HepG2 (cell line): ENCODE measurements around the gene FAM118B. TPM values are rescaled to one million over a fixed set of nuclear protein-coding genes. Genes with fewer than 3 reads are reported as not detected.
A peak's percentile ranks its signal among the peaks of the same experiment; 100 is the strongest.

ENCODE experiments used
- ATAC-seq: fragments of 200-7000 bp; cut with Tn5 transposase; 3 replicates; pipeline ENCODE4 v1.9.1; 2020; ENCODE audit warnings: mild to moderate bottlenecking, moderate library complexity
- BruUV-seq: library from RNA; stranded (reverse); fragments of 400-500 nt; replicated peaks from 2 replicates; lab custom pipeline; 2021; lab: Mats Ljungman, UMichigan
- CTCF ChIA-PET: fragments of 300-600 bp; formaldehyde crosslinking; extraction: SDS; loops from one replicate; lab custom pipeline; 2021; ENCODE audit warnings: low total read pairs, inconsistent platforms, low intra/inter-chr PET ratio; lab: Yijun Ruan, JAX
- POLR2A ChIA-PET: fragments of 350-600 bp; sonication (Branson Sonifier 250); formaldehyde crosslinking; loops from one replicate; lab custom pipeline; 2020; ENCODE audit warnings: antibody characterized with exemption, inconsistent platforms; lab: Yijun Ruan, JAX
- DNase-seq: peaks from one replicate; pipeline ENCODE4 v3.0.0-alpha.2; 2015; ENCODE audit warnings: low spot score
- FAIRE-seq: peaks from 3 replicates; lab custom pipeline; 2011; peaks lifted over from hg19 to GRCh38; lab: Jason Lieb, UNC
- H2AFZ ChIP-seq: one replicate; pipeline ENCODE4 v1.6.1; 2011; ENCODE audit warnings: low read length, inconsistent platforms
- H3K27ac ChIP-seq: fragments of 300-600 bp; 3 replicates; pipeline ENCODE4 v1.8.0; 2011; ENCODE audit warnings: mixed run types, mild to moderate bottlenecking, mixed read lengths, low read length, inconsistent platforms; ENCODE audit not compliant: insufficient read depth; ENCODE audit errors: extremely low read length
- H3K27me3 ChIP-seq, 2 experiments: fragments of 200-600 bp in 1 of 2; 2 replicates in 1 of 2; 3 replicates in 1 of 2; pipeline versions ENCODE4 v1.6.0 to v1.8.0; 2011; ENCODE audit warnings: low read length in 2 of 2, mild to moderate bottlenecking in 2 of 2, moderate library complexity in 2 of 2, inconsistent platforms in 1 of 2; ENCODE audit not compliant: insufficient read depth in 2 of 2, control insufficient read depth in 1 of 2
- H3K36me3 ChIP-seq, 2 experiments: fragments of 200-600 bp in 1 of 2; replicated peaks in 1 of 2; 2 replicates in 1 of 2; 3 replicates in 1 of 2; pipeline versions ENCODE4 v1.5.1 to v1.8.0; 2011; ENCODE audit warnings: low read length in 2 of 2, inconsistent platforms in 1 of 2; ENCODE audit not compliant: insufficient read depth in 2 of 2, control insufficient read depth in 1 of 2
- H3K4me1 ChIP-seq: 2 replicates; pipeline ENCODE4 v1.5.1; 2012; ENCODE audit warnings: low read length, inconsistent platforms; ENCODE audit not compliant: insufficient read depth
- H3K4me2 ChIP-seq: 2 replicates; pipeline ENCODE4 v1.6.0; 2011; ENCODE audit warnings: low read depth, low read length, inconsistent platforms
- H3K4me3 ChIP-seq, 3 experiments: fragments of 200-600 bp in 1 of 3; sonication (generic), shearing (Covaris generic) in 1 of 3; replicated peaks in 1 of 3; 2 replicates each; pipeline ENCODE4 v1.5.1; 2011 to 2016; ENCODE audit warnings: low read length in 3 of 3, inconsistent platforms in 2 of 3, low read depth in 2 of 3, mild to moderate bottlenecking in 2 of 3, control low read depth in 1 of 3, mixed read lengths in 1 of 3; ENCODE audit not compliant: insufficient read depth in 1 of 3
- H3K79me2 ChIP-seq: one replicate; pipeline ENCODE4 v1.6.1; 2011; ENCODE audit warnings: low read length, inconsistent platforms; ENCODE audit not compliant: insufficient read depth
- H3K9ac ChIP-seq: 2 replicates; pipeline ENCODE4 v1.6.0; 2011; ENCODE audit warnings: mild to moderate bottlenecking, low read depth, low read length, inconsistent platforms; ENCODE audit not compliant: insufficient read depth
- H3K9me3 ChIP-seq: 2 replicates; pipeline ENCODE4 v1.5.1; 2012; ENCODE audit warnings: mild to moderate bottlenecking, low read length
- H4K20me1 ChIP-seq: 2 replicates; pipeline ENCODE4 v1.6.0; 2011; ENCODE audit warnings: inconsistent platforms, mild to moderate bottlenecking, low read length, moderate library complexity; ENCODE audit not compliant: insufficient read depth
- CREB1 ChIP-seq, 2 experiments: fragments of 450-650 bp in 1 of 2; IDR thresholded peaks; 2 replicates each; pipeline ENCODE4 v1.6.1; 2016 to 2017; ENCODE audit warnings: control low read depth in 1 of 2, mild to moderate bottlenecking in 1 of 2, missing compliant biosample characterization in 1 of 2, missing genetic modification characterization in 1 of 2
- NCOA1 ChIP-seq: sonication (generic); formaldehyde crosslinking; IDR thresholded peaks from 2 replicates; pipeline ENCODE4 v1.9.0; 2021; ENCODE audit warnings: missing genetic modification reagents
- RELA ChIP-seq: sonication (generic); formaldehyde crosslinking; IDR thresholded peaks from 2 replicates; pipeline ENCODE4 v1.4.0; 2020; ENCODE audit warnings: missing genetic modification reagents
- ZBTB8A ChIP-seq: sonication (generic); formaldehyde crosslinking; IDR thresholded peaks from 2 replicates; pipeline ENCODE4 v1.4.0; 2020; ENCODE audit warnings: mild to moderate bottlenecking, low read depth, missing genetic modification reagents, borderline replicate concordance
- ZMYM4 ChIP-seq: sonication (generic); formaldehyde crosslinking; IDR thresholded peaks from 2 replicates; pipeline ENCODE4 v1.8.1; 2023; ENCODE audit warnings: mild to moderate bottlenecking, missing genetic modification reagents
- ZNF136 ChIP-seq: sonication (generic); formaldehyde crosslinking; IDR thresholded peaks from 2 replicates; pipeline ENCODE4 v1.8.1; 2022; ENCODE audit warnings: low read depth, mild to moderate bottlenecking, moderate library complexity, missing genetic modification reagents
- ZNF18 ChIP-seq: sonication (generic); formaldehyde crosslinking; IDR thresholded peaks from 2 replicates; pipeline ENCODE4 v1.8.0; 2022; ENCODE audit warnings: mild to moderate bottlenecking, missing genetic modification reagents; ENCODE audit not compliant: insufficient replicate concordance
- ZNF224 ChIP-seq: sonication (generic); formaldehyde crosslinking; IDR thresholded peaks from 2 replicates; pipeline ENCODE4 v1.5.0; 2020; ENCODE audit warnings: mild to moderate bottlenecking, missing genetic modification reagents
- ZNF343 ChIP-seq: sonication (generic); formaldehyde crosslinking; IDR thresholded peaks from 2 replicates; pipeline ENCODE4 v1.4.0; 2020; ENCODE audit warnings: mild to moderate bottlenecking, missing genetic modification reagents
- ZNF432 ChIP-seq: sonication (generic); formaldehyde crosslinking; IDR thresholded peaks from 2 replicates; pipeline ENCODE4 v1.5.0; 2020; ENCODE audit warnings: missing genetic modification reagents, mild to moderate bottlenecking, borderline replicate concordance
- ZNF567 ChIP-seq: sonication (generic); formaldehyde crosslinking; IDR thresholded peaks from 2 replicates; pipeline ENCODE4 v1.8.1; 2023; ENCODE audit warnings: mild to moderate bottlenecking, missing genetic modification reagents, borderline replicate concordance
- WGBS: methylation state at CpG from one replicate; pipeline ENCODE4 v1.1.6; 2017; ENCODE audit warnings: low lambda C conversion rate; 5-methylcytosine and 5-hydroxymethylcytosine counted together
- in situ Hi-C: cut with HindIII; loops from 2 replicates; pipeline ENCODE4 v1.10.0; 2017; ENCODE audit warnings: low pct_unique_long_range_greater_than_20kb; ENCODE audit not compliant: extremely low pct_ligation_motif_present
- intact Hi-C: fragments of 100-400 bp; cut with micrococcal nuclease; formaldehyde crosslinking; loops from one replicate; pipeline ENCODE4 v1.10.0; 2022; ENCODE audit not compliant: unreplicated experiment
- polyA plus RNA-seq, 8 experiments: library from polyadenylated mRNA; depleted of rRNA in 3 of 8; stranded (reverse) in 7 of 8; unstranded in 1 of 8; fragments of >200 nt; fragmentation: Illumina TruSeq in 4 of 8; extraction: Trizol in 4 of 8; gene quantifications; 2 replicates each; pipeline versions ENCODE4 v1.2.1 to v1.2.3, GENCODE V29; 2011 to 2016; ENCODE audit warnings: low read depth in 4 of 8, missing spikeins in 1 of 8, mixed read lengths in 1 of 8; ENCODE audit not compliant: insufficient read depth in 1 of 8
- total RNA-seq, 5 experiments: library from RNA; depleted of rRNA; stranded (reverse); fragments of >200 nt; fragmentation: Illumina TruSeq; extraction: Trizol; gene quantifications; 2 replicates each; pipeline ENCODE4 v1.2.3, GENCODE V29; 2016; ENCODE audit warnings: low read depth in 1 of 5
- TF ChIP-seq, protein P1 (sequence below): sonication (generic); formaldehyde crosslinking; IDR thresholded peaks from 2 replicates; pipeline ENCODE4 v1.5.1; 2020; ENCODE audit warnings: missing genetic modification reagents, mild to moderate bottlenecking, borderline replicate concordance
- TF ChIP-seq, protein P2 (sequence below): IDR thresholded peaks from 2 replicates; pipeline ENCODE4 v1.4.0; 2020; ENCODE audit warnings: mild to moderate bottlenecking, missing genetic modification reagents

FAM118B gene
- total and polyA plus RNA-seq, 2 of the 13 experiments (the other 11 are each of a cell fraction or from before 2014, with no cell fraction given): 10.2 to 25.7 TPM

GRCh38 chr11:126268708-126269579, 57.4 kb downstream of the FAM118B start, which contains the start of the genes FOXRED1 and SRPRA:
Gene FOXRED1, plus strand, starts transcription at chr11:126269154. Its CDS starts 53 bp downstream, at chr11:126269207.
Gene SRPRA, minus strand, starts transcription at chr11:126268895. Its CDS starts 91 bp downstream, at chr11:126268804.
- FAIRE-seq: peak; percentile 76
- H3K4me1 ChIP-seq: peaks cover 35% of the 10 kb centered on the region
- intact Hi-C loops: loop anchor here (2.0 kb wide), 2 partner anchors 14 to 58 kb away; partner anchors contain the start of genes FAM118B, RPUSD4 and TIRAP
- DNase-seq: peak; percentile 96
- no peaks in the 10 kb centered on the region for H4K20me1 ChIP-seq
- peaks cover 33 to 53% of the 10 kb centered on the region in 2 experiments for H3K36me3 ChIP-seq
- peak within 1 kb of the TSS; percentile 94 for H3K27ac ChIP-seq
- H3K79me2 ChIP-seq: peaks cover 38% of the 10 kb centered on the region
- TSS peak; percentile 81 for BruUV-seq
- ATAC-seq: peak; percentile 96
- no peaks in the 10 kb centered on the region; a peak in 1 of 5 replicates for H3K27me3 ChIP-seq
- peak within 1 kb of the TSS; percentile 93 to 100 (median 99) for H3K4me3 ChIP-seq
- H2AFZ ChIP-seq: no peak within 1 kb of the TSS
- WGBS: 1% methylated on average over 21 of the region's 64 CpGs
- H3K9ac ChIP-seq: peak within 1 kb of the TSS; percentile 99
- no peaks in the 10 kb centered on the region for H3K9me3 ChIP-seq
- peak within 1 kb of the TSS; percentile 87 for H3K4me2 ChIP-seq
- ChIA-PET POLR2A (interaction anchor here (0.6 to 2.0 kb wide), 12 partner anchors 9 to 677 kb away, joined by 3 to 19 read pairs (median 4); partner anchors contain the start of genes FAM118B, RPUSD4, ST3GAL4 and STT3A), CTCF (no interaction called here)
- in situ Hi-C loops: no loop called here
- TF ChIP-seq RELA (CRISPR knock-in tag) (no peak), ZNF432 (no peak), ZMYM4 (CRISPR knock-in tag) (peak; percentile 95), ZNF18 (CRISPR knock-in tag) (no peak), ZNF224 (CRISPR knock-in tag) (no peak; the same call in 1 of the 2 replicates), ZNF567 (CRISPR knock-in tag) (peak; percentile 14; the same call in 1 of the 2 replicates), NCOA1 (CRISPR knock-in tag) (no peak), ZNF136 (CRISPR knock-in tag) (peak; percentile 91), ZNF343 (CRISPR knock-in tag) (peak; percentile 85; the same call in 1 of the 2 replicates), ZBTB8A (no peak), CREB1 (IDR thresholded peaks at IDR 0.05) (peak; percentile 99), CREB1 (CRISPR knock-in tag; IDR thresholded peaks at IDR 0.05) (peak; percentile 99)
- TF ChIP-seq, protein P1, sequence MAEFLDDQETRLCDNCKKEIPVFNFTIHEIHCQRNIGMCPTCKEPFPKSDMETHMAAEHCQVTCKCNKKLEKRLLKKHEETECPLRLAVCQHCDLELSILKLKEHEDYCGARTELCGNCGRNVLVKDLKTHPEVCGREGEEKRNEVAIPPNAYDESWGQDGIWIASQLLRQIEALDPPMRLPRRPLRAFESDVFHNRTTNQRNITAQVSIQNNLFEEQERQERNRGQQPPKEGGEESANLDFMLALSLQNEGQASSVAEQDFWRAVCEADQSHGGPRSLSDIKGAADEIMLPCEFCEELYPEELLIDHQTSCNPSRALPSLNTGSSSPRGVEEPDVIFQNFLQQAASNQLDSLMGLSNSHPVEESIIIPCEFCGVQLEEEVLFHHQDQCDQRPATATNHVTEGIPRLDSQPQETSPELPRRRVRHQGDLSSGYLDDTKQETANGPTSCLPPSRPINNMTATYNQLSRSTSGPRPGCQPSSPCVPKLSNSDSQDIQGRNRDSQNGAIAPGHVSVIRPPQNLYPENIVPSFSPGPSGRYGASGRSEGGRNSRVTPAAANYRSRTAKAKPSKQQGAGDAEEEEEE (CRISPR knock-in tag): no peak
- TF ChIP-seq, protein P2, sequence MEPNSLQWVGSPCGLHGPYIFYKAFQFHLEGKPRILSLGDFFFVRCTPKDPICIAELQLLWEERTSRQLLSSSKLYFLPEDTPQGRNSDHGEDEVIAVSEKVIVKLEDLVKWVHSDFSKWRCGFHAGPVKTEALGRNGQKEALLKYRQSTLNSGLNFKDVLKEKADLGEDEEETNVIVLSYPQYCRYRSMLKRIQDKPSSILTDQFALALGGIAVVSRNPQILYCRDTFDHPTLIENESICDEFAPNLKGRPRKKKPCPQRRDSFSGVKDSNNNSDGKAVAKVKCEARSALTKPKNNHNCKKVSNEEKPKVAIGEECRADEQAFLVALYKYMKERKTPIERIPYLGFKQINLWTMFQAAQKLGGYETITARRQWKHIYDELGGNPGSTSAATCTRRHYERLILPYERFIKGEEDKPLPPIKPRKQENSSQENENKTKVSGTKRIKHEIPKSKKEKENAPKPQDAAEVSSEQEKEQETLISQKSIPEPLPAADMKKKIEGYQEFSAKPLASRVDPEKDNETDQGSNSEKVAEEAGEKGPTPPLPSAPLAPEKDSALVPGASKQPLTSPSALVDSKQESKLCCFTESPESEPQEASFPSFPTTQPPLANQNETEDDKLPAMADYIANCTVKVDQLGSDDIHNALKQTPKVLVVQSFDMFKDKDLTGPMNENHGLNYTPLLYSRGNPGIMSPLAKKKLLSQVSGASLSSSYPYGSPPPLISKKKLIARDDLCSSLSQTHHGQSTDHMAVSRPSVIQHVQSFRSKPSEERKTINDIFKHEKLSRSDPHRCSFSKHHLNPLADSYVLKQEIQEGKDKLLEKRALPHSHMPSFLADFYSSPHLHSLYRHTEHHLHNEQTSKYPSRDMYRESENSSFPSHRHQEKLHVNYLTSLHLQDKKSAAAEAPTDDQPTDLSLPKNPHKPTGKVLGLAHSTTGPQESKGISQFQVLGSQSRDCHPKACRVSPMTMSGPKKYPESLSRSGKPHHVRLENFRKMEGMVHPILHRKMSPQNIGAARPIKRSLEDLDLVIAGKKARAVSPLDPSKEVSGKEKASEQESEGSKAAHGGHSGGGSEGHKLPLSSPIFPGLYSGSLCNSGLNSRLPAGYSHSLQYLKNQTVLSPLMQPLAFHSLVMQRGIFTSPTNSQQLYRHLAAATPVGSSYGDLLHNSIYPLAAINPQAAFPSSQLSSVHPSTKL: 0 out of 2 replicates have a peak, but pooled peaks have one; percentile 25
